ENCODE results near the gene SPINK1. TPM values are rescaled to one million over a fixed set of nuclear protein-coding genes. Genes with fewer than 3 reads are reported as not detected.
"Not testable (repeated sequence)": the region's sequence is repeated elsewhere in the genome, so short reads cannot be mapped to it uniquely, and the experiment has no call there.

Gene SPINK1
- total RNA-seq, 4 donors from 2014 or later: 22.5 to 317 (median 54.1) TPM; not detected in 1

DNA sequence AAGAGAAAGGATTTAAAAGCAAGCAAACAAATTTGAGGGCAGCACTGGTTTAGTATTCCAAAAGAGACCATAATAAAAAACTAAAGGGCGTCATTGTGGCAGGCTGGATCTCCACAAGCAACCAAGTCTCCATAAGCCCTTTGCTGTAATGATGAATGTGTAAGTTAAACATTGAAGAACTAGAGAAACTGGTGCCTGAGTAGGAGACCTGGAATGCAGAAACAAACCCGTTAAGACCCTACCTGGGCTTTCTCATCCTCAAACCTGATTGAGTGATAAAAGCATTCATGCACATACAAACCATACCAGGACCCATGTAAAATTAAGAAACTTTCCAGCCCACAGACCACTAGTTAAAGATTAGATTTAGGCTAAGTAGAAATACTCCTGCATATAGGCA, 45.2 kb upstream of the SPINK1 start:
- TF ChIP-seq, protein P1, sequence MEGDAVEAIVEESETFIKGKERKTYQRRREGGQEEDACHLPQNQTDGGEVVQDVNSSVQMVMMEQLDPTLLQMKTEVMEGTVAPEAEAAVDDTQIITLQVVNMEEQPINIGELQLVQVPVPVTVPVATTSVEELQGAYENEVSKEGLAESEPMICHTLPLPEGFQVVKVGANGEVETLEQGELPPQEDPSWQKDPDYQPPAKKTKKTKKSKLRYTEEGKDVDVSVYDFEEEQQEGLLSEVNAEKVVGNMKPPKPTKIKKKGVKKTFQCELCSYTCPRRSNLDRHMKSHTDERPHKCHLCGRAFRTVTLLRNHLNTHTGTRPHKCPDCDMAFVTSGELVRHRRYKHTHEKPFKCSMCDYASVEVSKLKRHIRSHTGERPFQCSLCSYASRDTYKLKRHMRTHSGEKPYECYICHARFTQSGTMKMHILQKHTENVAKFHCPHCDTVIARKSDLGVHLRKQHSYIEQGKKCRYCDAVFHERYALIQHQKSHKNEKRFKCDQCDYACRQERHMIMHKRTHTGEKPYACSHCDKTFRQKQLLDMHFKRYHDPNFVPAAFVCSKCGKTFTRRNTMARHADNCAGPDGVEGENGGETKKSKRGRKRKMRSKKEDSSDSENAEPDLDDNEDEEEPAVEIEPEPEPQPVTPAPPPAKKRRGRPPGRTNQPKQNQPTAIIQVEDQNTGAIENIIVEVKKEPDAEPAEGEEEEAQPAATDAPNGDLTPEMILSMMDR (IDR thresholded peaks at IDR 0.05): no peak
- no peak for TF ChIP-seq POLR2AphosphoS5 (IDR thresholded peaks at IDR 0.05)
- no peak for TF ChIP-seq POLR2A (IDR thresholded peaks at IDR 0.05)
- TF ChIP-seq EP300 (IDR thresholded peaks at IDR 0.05; ENCODE audit: low read depth): no peak
- no peak for DNase-seq
- H3K4me1 ChIP-seq: no peaks in the 10 kb centered on the region
- H3K27ac ChIP-seq: no peak overlapping the region
- no peak overlapping the region for H3K4me3 ChIP-seq
- in situ Hi-C loops (cut with MboI; ENCODE audit: low pct_ligation_motif_present in 1 of 4, low pct_unique_long_range_greater_than_20kb in 1 of 4, low sequenced_read_pairs in 3 of 4) (no loop called here), intact Hi-C loops (cut with DNase I; ENCODE audit: low total_unique reads) (no loop called here)
- no peaks in the 10 kb centered on the region for H3K27me3 ChIP-seq
- H3K9me3 ChIP-seq: no peaks in the 10 kb centered on the region
- no peaks in the 10 kb centered on the region for H3K36me3 ChIP-seq
- WGBS, 2 donors (ENCODE audit: low coverage in 1 of 2): 50 to 58% methylated on average over 2 of the region's 2 CpGs

DNA sequence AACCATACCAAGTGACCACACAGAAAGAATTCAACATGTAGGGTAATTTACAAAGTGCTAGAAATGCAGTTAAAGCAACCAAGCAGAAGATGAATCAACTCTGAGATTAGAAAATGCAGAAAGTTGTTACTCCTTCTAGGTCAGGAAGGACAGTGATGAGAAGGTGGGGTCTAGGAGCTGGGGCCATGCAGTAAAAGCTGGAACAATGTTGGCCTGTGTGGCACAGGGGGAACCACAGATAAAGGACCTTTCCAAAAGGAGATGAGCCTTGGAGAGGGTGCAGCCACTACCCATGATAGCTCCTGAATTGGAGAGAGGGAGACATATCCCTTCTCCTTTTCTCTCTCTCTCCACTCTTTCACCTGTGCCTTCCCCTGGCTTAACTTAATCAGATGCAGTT, 44.7 kb upstream of the SPINK1 start:
- DNase-seq: no peak
- intact Hi-C loops (cut with DNase I; ENCODE audit: low total_unique reads) (no loop called here), in situ Hi-C loops (cut with MboI; ENCODE audit: low pct_ligation_motif_present in 1 of 4, low pct_unique_long_range_greater_than_20kb in 1 of 4, low sequenced_read_pairs in 3 of 4) (no loop called here)
- Histone ChIP-seq H3K27me3 (no peaks in the 10 kb centered on the region), H3K4me3 (no peak overlapping the region), H3K36me3 (no peaks in the 10 kb centered on the region), H3K4me1 (no peaks in the 10 kb centered on the region), H3K9me3 (no peaks in the 10 kb centered on the region), H3K27ac (no peak overlapping the region)
- TF ChIP-seq POLR2A (IDR thresholded peaks at IDR 0.05) (no peak), EP300 (IDR thresholded peaks at IDR 0.05; ENCODE audit: low read depth) (no peak), POLR2AphosphoS5 (IDR thresholded peaks at IDR 0.05) (no peak)
- TF ChIP-seq, protein P1 (IDR thresholded peaks at IDR 0.05): no peak

DNA sequence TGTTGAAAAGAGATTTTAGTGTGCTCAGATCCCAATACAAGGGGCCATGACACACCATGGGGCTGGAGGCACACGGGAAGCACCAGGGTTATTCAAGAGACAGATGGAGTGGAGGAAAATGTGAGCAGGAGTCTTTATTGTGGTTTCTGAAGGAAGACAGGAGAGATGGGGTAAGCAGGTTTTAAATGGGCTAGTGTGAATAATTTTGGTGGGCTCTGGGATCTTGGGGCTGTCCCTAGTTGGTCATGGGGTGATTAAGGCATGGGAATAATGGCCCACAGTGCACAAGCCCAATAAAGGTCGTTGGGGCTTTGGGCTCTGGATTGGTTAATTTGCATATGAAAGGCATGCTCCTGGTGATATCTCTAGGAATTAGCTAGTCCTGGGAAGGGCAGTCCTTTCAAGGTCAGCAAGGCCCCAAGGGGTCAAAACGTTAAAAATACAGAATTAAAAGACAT, 43.5 kb upstream of the SPINK1 start:
- no peak overlapping the region for H3K4me3 ChIP-seq
- intact Hi-C loops (cut with DNase I; ENCODE audit: low total_unique reads) (no loop called here), in situ Hi-C loops (cut with MboI; ENCODE audit: low pct_ligation_motif_present in 1 of 4, low pct_unique_long_range_greater_than_20kb in 1 of 4, low sequenced_read_pairs in 3 of 4) (loop anchor here in 2 of 4 donors (25.0 kb wide), 1 partner anchor 237 kb away; no protein-coding TSS in a partner anchor)
- TF ChIP-seq POLR2A (IDR thresholded peaks at IDR 0.05): no peak
- no peak for TF ChIP-seq EP300 (IDR thresholded peaks at IDR 0.05; ENCODE audit: low read depth)
- no peak for TF ChIP-seq POLR2AphosphoS5 (IDR thresholded peaks at IDR 0.05)
- TF ChIP-seq, protein P1 (IDR thresholded peaks at IDR 0.05): no peak
- no peak overlapping the region for H3K27ac ChIP-seq
- H3K4me1 ChIP-seq: no peaks in the 10 kb centered on the region
- no peak for DNase-seq
- H3K9me3 ChIP-seq: no peaks in the 10 kb centered on the region
- WGBS, 2 donors (ENCODE audit: low coverage in 1 of 2): 46 to 47% methylated on average over 3 of the region's 3 CpGs
- H3K27me3 ChIP-seq: no peaks in the 10 kb centered on the region
- H3K36me3 ChIP-seq: no peaks in the 10 kb centered on the region

DNA sequence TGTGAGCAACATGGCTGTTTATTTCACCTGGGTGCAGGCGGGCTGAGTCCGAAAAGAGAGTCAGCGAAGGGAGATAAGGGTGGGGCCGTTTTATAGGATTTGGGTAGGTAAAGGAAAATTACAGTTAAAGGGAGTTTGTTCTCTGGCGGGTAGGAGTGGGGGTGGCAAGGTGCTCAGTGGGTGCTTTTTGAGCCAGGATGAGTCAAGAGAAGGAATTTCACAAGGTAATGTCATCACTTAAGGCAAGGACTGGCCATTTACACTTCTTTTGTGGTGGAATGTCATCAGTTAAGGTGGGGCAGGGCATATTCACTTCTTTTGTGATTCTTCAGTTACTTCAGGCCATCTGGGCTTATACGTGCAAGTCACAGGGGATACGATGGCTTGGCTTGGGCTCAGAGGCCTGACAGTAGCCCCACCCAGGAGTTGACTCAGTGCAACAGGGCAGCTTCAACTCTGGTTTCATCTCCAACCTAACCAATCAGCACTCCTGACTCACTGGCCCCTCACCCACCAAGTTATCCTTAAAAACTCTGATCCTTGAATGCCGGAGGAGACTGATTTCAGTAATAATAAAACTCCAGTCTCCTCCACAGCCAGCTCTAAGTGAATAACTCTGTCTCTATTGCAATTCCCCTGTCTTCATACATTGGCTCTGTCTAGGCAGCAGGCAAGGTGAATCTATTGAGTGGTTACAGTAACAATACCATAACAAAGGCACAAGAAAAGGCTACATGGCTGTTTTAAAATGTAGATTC, 42.8 kb upstream of the SPINK1 start:
- H3K27ac ChIP-seq; intact Hi-C loops (cut with DNase I; ENCODE audit: low total_unique reads); DNase-seq; H3K4me3 ChIP-seq; H3K4me1 ChIP-seq; H3K9me3 ChIP-seq; H3K27me3 ChIP-seq; H3K36me3 ChIP-seq: not testable (repeated sequence)
- in situ Hi-C loops (cut with MboI; ENCODE audit: low pct_ligation_motif_present in 1 of 4, low pct_unique_long_range_greater_than_20kb in 1 of 4, low sequenced_read_pairs in 3 of 4): loop anchor here in 2 of 4 donors (25.0 kb wide), 1 partner anchor 238 kb away; no protein-coding TSS in a partner anchor
- WGBS, 2 donors (ENCODE audit: low coverage in 1 of 2): 84 to 87% methylated on average over 3 to 8 of the region's 8 CpGs

DNA sequence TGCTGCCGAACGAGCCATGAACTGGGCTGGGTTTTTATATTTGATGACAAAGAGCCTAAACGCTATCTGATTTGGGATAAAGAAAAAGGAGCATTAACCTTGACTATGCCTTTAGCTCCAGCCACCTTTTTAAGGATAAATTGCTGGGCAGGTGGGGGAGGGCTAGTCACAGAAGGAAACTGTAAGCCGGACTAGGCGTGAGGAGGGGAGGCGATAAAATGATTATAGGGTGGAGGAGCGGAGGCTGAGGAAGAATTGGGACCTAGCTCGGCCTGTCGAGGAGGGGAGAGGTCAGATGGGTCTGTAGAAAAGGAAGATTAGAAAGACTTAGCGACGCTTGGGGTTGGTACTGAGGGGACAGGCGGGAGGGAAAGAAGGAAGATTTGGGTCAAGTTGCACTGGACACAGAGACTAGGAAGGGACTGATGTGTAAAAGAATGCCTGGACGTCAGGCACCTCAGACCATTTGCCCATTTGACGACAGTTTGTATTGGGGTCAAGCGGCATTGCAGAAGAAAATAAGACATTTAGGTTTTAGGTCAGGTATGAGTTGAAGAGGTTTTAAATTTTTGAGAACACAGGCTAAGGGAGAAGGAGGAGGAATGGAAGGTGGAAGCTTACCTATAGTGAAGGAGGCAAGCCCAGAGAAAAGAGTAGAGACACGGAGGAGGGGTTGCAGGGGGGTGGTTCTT, 41.4 kb upstream of the SPINK1 start:
- H3K9me3 ChIP-seq; DNase-seq; H3K27ac ChIP-seq; H3K27me3 ChIP-seq; H3K4me3 ChIP-seq; H3K36me3 ChIP-seq; H3K4me1 ChIP-seq; intact Hi-C loops (cut with DNase I; ENCODE audit: low total_unique reads): not testable (repeated sequence)
- WGBS, 2 donors (ENCODE audit: low coverage in 1 of 2): 84 to 89% methylated on average over 13 to 16 of the region's 16 CpGs
- in situ Hi-C loops (cut with MboI; ENCODE audit: low pct_ligation_motif_present in 1 of 4, low pct_unique_long_range_greater_than_20kb in 1 of 4, low sequenced_read_pairs in 3 of 4): loop anchor here in 2 of 4 donors (25.0 kb wide), 1 partner anchor 239 kb away; no protein-coding TSS in a partner anchor

DNA sequence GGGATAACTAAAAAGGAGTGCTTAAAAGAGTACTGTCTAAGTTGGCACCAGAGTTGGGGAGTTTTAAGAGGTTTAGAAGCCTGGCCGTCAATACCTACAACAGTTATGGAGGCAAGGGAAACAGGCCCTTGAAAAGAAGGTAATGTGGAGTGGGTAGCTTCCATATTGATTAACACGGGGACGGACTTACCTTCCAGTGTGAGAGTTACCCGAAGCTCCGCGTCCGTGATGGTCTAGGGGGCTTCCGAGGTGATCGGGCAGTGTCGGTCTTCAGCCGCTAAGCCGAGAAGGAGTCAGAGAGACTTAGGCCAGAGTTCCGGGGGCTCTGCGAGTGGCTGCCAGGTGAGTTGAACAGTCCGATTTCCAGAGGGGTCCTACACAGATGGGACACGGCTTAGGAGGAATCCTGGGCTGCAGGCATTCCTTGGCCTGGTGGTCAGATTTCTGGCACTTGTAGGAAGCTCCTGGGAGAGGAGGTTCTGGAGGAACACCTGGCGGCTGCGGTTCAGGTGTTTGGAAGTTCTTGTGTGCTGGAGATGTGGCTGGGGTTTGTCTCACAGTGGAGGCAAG, 40.6 kb upstream of the SPINK1 start:
- H3K36me3 ChIP-seq; H3K9me3 ChIP-seq; H3K4me1 ChIP-seq; intact Hi-C loops (cut with DNase I; ENCODE audit: low total_unique reads); H3K27me3 ChIP-seq; H3K27ac ChIP-seq; H3K4me3 ChIP-seq; DNase-seq: not testable (repeated sequence)
- 95% methylated on average over 18 of the region's 18 CpGs; no CpG with 5 or more reads in 1 of the 2 donors for WGBS, 2 donors (ENCODE audit: low coverage in 1 of 2)
- in situ Hi-C loops (cut with MboI; ENCODE audit: low pct_ligation_motif_present in 1 of 4, low pct_unique_long_range_greater_than_20kb in 1 of 4, low sequenced_read_pairs in 3 of 4): loop anchor here in 2 of 4 donors (25.0 kb wide), 1 partner anchor 240 kb away; no protein-coding TSS in a partner anchor

DNA sequence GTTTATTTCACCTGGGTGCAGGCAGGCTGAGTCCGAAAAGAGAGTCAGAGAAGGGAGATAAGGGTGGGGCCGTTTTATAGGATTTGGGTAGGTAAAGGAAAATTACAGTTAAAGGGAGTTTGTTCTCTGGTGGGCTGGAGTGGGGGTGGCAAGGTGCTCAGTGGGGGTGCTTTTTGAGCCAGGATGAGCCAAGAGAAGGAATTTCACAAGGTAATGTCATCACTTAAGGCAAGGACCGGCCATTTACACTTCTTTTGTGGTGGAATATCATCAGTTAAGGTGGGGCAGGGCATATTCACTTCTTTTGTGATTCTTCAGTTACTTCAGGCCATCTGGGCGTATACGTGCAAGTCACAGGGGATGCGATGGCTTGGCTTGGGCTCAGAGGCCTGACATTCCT, 38.4 kb upstream of the SPINK1 start:
- H3K27ac ChIP-seq; DNase-seq; H3K4me1 ChIP-seq; H3K27me3 ChIP-seq; H3K4me3 ChIP-seq; H3K36me3 ChIP-seq; intact Hi-C loops (cut with DNase I; ENCODE audit: low total_unique reads); H3K9me3 ChIP-seq: not testable (repeated sequence)
- WGBS, 2 donors (ENCODE audit: low coverage in 1 of 2): 69 to 76% methylated on average over 5 to 6 of the region's 6 CpGs
- in situ Hi-C loops (cut with MboI; ENCODE audit: low pct_ligation_motif_present in 1 of 4, low pct_unique_long_range_greater_than_20kb in 1 of 4, low sequenced_read_pairs in 3 of 4): loop anchor here in 2 of 4 donors (25.0 kb wide), 1 partner anchor 242 kb away; no protein-coding TSS in a partner anchor
